ENCODE data around the gene ADGRF3. TPM values are rescaled to one million over a fixed set of nuclear protein-coding genes. Genes with fewer than 3 reads are reported as not detected.
"Not testable (repeated sequence)": the region's sequence is repeated elsewhere in the genome, so short reads cannot be mapped to it uniquely, and the experiment has no call there.

The ADGRF3 gene
- total and polyA plus RNA-seq, 2 experiments from 2014 or later = 0.24 TPM; not detected in 1

DNA sequence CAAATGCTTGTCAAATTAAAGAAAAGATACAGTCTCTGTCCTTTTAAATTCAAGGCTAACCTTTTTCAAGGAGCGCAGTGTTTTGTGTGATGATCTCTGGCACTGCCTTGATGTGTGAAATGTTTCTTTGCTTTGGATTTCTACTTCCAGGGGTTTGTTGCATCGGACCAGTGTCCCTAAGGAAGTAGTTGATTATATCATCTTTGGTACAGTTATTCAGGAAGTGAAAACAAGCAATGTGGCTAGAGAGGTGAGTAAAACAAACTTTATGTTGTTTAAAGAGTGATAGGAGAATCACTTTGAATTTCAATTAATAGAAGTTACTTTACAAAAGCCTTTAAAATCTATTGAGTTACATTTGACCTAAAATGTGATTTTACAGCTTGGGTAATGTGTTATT is 73.1 kb downstream of the ADGRF3 start:
- 52 to 57% methylated on average over 2 of the region's 2 CpGs for WGBS, 2 experiments (ENCODE audit: low coverage in 1 of 2, low lambda C conversion rate in 2 of 2, missing lambda C conversion rate in 2 of 2)
- peak; percentile 20 for DNase-seq

DNA sequence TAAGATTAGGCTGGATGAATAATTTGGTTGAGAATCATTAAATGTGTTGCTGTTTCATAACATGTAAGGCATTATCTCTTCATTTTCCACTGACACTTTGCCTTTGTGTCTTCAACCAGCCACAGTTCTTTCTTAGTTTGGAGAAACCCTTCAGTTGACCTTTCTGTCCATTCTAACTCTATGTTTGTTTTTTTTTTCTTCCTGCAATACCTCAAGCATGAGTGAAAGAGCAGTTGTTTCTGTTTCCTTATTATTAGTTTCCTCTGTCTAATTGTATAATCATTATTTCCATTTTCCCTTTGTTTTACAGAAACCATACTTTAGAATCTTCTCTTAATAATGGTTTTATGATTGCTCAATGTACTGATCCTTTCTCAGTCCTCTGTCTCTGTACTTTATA is 76.2 kb downstream of the ADGRF3 start:
- Histone ChIP-seq H3K4me3 (no peak overlapping the region), H4K20me1 (ENCODE audit: insufficient read depth) (no peaks in the 10 kb centered on the region), H3K79me2 (ENCODE audit: insufficient read depth) (peaks cover 13% of the 10 kb centered on the region; the same call in 1 of the 2 replicates), H3K4me1 (ENCODE audit: insufficient read depth) (peaks cover 45% of the 10 kb centered on the region), H3K27me3 (replicated peaks; ENCODE audit: insufficient read depth) (no peaks in the 10 kb centered on the region), H3K36me3 (ENCODE audit: low read depth) (no peaks in the 10 kb centered on the region), H3F3A (ENCODE audit: insufficient read depth) (peaks cover 56% of the 10 kb centered on the region), H3K9me2 (ENCODE audit: insufficient read depth) (no peaks in the 10 kb centered on the region), H3K9me3 (ENCODE audit: low read depth) (no peaks in the 10 kb centered on the region), H3K27ac (peak overlapping the region; percentile 7; the same call in 1 of the 2 replicates), H3K4me2 (ENCODE audit: unreplicated experiment) (no peak overlapping the region), H2AFZ (no peak overlapping the region), H3K9ac (peak overlapping the region; percentile 10; the same call in 1 of the 2 replicates)
- no peak for DNase-seq
- in situ Hi-C loops (cut with MboI) = no loop called here
- no peak for TF ChIP-seq EZH2 (IDR thresholded peaks at IDR 0.05; ENCODE audit: insufficient read depth, poor library complexity, severe bottlenecking)
- TF ChIP-seq EZH2phosphoT487 (IDR thresholded peaks at IDR 0.05; ENCODE audit: insufficient read depth, low read depth) = no peak

More for the DNA sequence above, 73.1 kb downstream of the ADGRF3 start:
- Histone ChIP-seq H3K36me3 (ENCODE audit: low read depth) (0 out of 2 replicates have a peak, but pooled peaks cover 11% of the 10 kb centered on the region), H4K20me1 (ENCODE audit: insufficient read depth) (no peaks in the 10 kb centered on the region), H2AFZ (no peak overlapping the region), H3K27me3 (replicated peaks; ENCODE audit: insufficient read depth) (no peaks in the 10 kb centered on the region), H3K4me3 (peak overlapping the region; percentile 1; the same call in 1 of the 2 replicates), H3K4me2 (ENCODE audit: unreplicated experiment) (peak overlapping the region; percentile 68), H3K79me2 (ENCODE audit: insufficient read depth) (peaks cover 20% of the 10 kb centered on the region), H3K9me2 (ENCODE audit: insufficient read depth) (no peaks in the 10 kb centered on the region), H3K9me3 (ENCODE audit: low read depth) (no peaks in the 10 kb centered on the region), H3K9ac (peak overlapping the region; percentile 53), H3K27ac (peak overlapping the region; percentile 89), H3F3A (ENCODE audit: insufficient read depth) (peaks cover 40% of the 10 kb centered on the region), H3K4me1 (ENCODE audit: insufficient read depth) (peaks cover 36% of the 10 kb centered on the region)
- in situ Hi-C loops (cut with MboI) = no loop called here
- no peak for TF ChIP-seq EZH2 (IDR thresholded peaks at IDR 0.05; ENCODE audit: insufficient read depth, poor library complexity, severe bottlenecking)
- no peak for TF ChIP-seq EZH2phosphoT487 (IDR thresholded peaks at IDR 0.05; ENCODE audit: insufficient read depth, low read depth)

DNA sequence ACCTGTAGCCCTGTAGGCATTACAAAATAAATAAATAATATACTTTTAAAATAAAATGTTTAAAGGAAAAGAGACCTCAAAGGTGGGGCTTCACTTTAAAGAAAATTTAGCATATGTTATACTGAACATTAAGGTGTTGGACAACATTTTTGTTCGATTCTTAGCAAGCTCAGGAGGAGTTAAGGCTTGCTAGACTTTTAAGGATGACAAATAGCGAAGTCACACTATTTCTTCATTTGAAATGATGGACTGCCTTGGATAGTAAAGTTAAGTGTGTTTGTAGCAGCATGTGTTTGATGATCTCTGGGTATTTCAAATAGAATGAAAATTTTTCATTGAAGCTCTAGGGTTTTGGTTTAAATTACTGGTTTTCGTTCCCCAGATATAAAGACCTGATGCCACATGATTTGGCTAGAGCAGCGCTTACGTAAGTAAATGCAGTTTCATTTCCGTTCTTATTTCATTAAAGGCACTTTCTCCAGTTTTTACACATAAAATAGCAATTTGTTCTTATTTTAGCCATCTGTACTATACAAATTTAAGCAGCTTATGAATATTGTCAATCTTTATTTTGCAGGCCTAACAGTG is 76.9 kb downstream of the ADGRF3 start:
- TF ChIP-seq EZH2phosphoT487 (IDR thresholded peaks at IDR 0.05; ENCODE audit: insufficient read depth, low read depth) = no peak
- TF ChIP-seq EZH2 (IDR thresholded peaks at IDR 0.05; ENCODE audit: insufficient read depth, poor library complexity, severe bottlenecking) = no peak
- no peak overlapping the region for H2AFZ ChIP-seq
- peak; percentile 68 for DNase-seq
- no peak overlapping the region for H3K4me3 ChIP-seq
- H4K20me1 ChIP-seq (ENCODE audit: insufficient read depth) = no peaks in the 10 kb centered on the region
- peak overlapping the region; percentile 0; the same call in 1 of the 2 replicates for H3K27ac ChIP-seq
- H3K4me2 ChIP-seq (ENCODE audit: unreplicated experiment) = peak overlapping the region; percentile 5
- H3K79me2 ChIP-seq (ENCODE audit: insufficient read depth) = peaks cover 10% of the 10 kb centered on the region
- peaks cover 42% of the 10 kb centered on the region for H3K4me1 ChIP-seq (ENCODE audit: insufficient read depth)
- H3K9ac ChIP-seq = peak overlapping the region; percentile 10; the same call in 1 of the 2 replicates
- H3K36me3 ChIP-seq (ENCODE audit: low read depth) = 0 out of 2 replicates have a peak, but pooled peaks cover 6% of the 10 kb centered on the region
- 78 to 82% methylated on average over 6 of the region's 6 CpGs for WGBS, 2 experiments (ENCODE audit: low coverage in 1 of 2, low lambda C conversion rate in 2 of 2, missing lambda C conversion rate in 2 of 2)
- H3F3A ChIP-seq (ENCODE audit: insufficient read depth) = peaks cover 51% of the 10 kb centered on the region
- no peaks in the 10 kb centered on the region for H3K9me2 ChIP-seq (ENCODE audit: insufficient read depth)
- in situ Hi-C loops (cut with MboI) = no loop called here
- no peaks in the 10 kb centered on the region for H3K9me3 ChIP-seq (ENCODE audit: low read depth)
- H3K27me3 ChIP-seq (replicated peaks; ENCODE audit: insufficient read depth) = no peaks in the 10 kb centered on the region

DNA sequence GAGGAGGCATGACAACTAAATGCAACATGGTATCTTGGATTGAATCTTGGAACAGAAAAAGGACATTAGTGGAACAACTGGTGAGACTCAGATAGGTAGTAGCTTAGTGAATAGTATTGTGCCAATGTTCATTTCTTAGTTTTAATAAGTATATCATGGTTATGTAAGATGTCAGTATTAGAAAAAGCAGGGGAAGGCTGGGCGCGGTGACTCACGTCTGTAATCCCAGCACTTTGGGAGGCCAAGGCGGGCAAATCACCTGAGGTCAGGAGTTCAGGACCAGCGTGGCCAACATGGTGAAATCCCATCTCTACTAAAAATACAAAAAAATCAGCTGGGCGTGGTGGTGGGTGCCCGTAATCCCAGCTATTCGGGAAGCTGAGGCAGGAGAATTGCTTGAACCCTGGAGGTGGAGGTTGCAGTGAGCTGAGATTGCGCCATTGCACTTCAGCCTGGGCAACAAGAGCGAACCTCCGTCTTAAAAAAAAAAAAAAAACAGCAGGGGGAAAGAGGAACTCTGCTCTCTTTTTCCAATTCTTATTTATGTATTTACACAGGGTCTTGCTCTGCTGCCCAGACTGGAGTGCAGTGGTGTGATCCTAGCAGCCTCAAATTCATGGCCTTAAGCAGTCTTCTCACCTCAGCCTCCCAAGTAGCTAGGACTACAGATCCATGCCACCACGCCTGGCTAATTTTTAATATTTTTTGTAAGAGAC is 77.8 kb downstream of the ADGRF3 start:
- DNase-seq; H3K4me3 ChIP-seq; H3K36me3 ChIP-seq (ENCODE audit: low read depth); H3K9ac ChIP-seq; H3K9me2 ChIP-seq (ENCODE audit: insufficient read depth); H2AFZ ChIP-seq; H3K9me3 ChIP-seq (ENCODE audit: low read depth); H3K27me3 ChIP-seq (replicated peaks; ENCODE audit: insufficient read depth); H3K4me2 ChIP-seq (ENCODE audit: unreplicated experiment); H4K20me1 ChIP-seq (ENCODE audit: insufficient read depth); in situ Hi-C loops (cut with MboI); H3K79me2 ChIP-seq (ENCODE audit: insufficient read depth): not testable (repeated sequence)
- H3K27ac ChIP-seq = 0 out of 2 replicates have a peak overlapping the region, but pooled peaks have one; percentile 13
- 96 to 98% methylated on average over 12 of the region's 12 CpGs for WGBS, 2 experiments (ENCODE audit: low coverage in 1 of 2, low lambda C conversion rate in 2 of 2, missing lambda C conversion rate in 2 of 2)
- peaks cover 33% of the 10 kb centered on the region for H3K4me1 ChIP-seq (ENCODE audit: insufficient read depth)
- peaks cover 43% of the 10 kb centered on the region for H3F3A ChIP-seq (ENCODE audit: insufficient read depth)

Data from GM23248 (cell line).